H9 (cell line): Measurements from ENCODE around the gene TUFT1. TPM values are rescaled to one million over a fixed set of nuclear protein-coding genes. Genes with fewer than 3 reads are reported as not detected.
A peak's percentile ranks its signal among the peaks of the same experiment; 100 is the strongest.

Source experiments
- DNase-seq: peaks from one replicate; pipeline ENCODE4 v3.0.0-alpha.2; 2017
- H2AFZ ChIP-seq: one replicate; pipeline ENCODE4 v1.6.1; 2013; ENCODE audit warnings: mild to moderate bottlenecking, low read length, control low read depth, moderate library complexity
- H2AK5ac ChIP-seq: 2 replicates; pipeline ENCODE4 v1.6.1; 2013; ENCODE audit warnings: low read length, control low read depth, mixed read lengths; ENCODE audit not compliant: insufficient read length
- H2BK120ac ChIP-seq: one replicate; pipeline ENCODE4 v1.6.1; 2013; ENCODE audit warnings: low read depth, mild to moderate bottlenecking, low read length, control low read depth, inconsistent platforms; ENCODE audit not compliant: poor library complexity, severe bottlenecking
- H2BK12ac ChIP-seq: 2 replicates; pipeline ENCODE4 v1.6.1; 2013; ENCODE audit warnings: low read length, control low read depth, mixed read lengths, low read depth; ENCODE audit not compliant: insufficient read length
- H2BK15ac ChIP-seq: 2 replicates; pipeline ENCODE4 v1.6.1; 2013; ENCODE audit warnings: low read depth, low read length, control low read depth
- H2BK20ac ChIP-seq: one replicate; pipeline ENCODE4 v1.6.1; 2013; ENCODE audit warnings: low read depth, mild to moderate bottlenecking, low read length, control low read depth, inconsistent platforms; ENCODE audit not compliant: poor library complexity, severe bottlenecking
- H2BK5ac ChIP-seq: 2 replicates; pipeline ENCODE4 v1.6.1; 2013; ENCODE audit warnings: low read length, control low read depth, mixed read lengths; ENCODE audit not compliant: insufficient read length
- H3K14ac ChIP-seq: 2 replicates; pipeline ENCODE4 v1.6.1; 2013; ENCODE audit warnings: low read length, control low read depth; ENCODE audit not compliant: insufficient read depth
- H3K18ac ChIP-seq: 2 replicates; pipeline ENCODE4 v1.6.1; 2013; ENCODE audit warnings: low read depth, mild to moderate bottlenecking, mixed read lengths, low read length, control low read depth; ENCODE audit not compliant: insufficient read length
- H3K23ac ChIP-seq: 2 replicates; pipeline ENCODE4 v1.6.1; 2013; ENCODE audit warnings: low read length, control low read depth, mixed read lengths, low read depth; ENCODE audit not compliant: insufficient read length
- H3K23me2 ChIP-seq: 2 replicates; pipeline ENCODE4 v1.6.1; 2013; ENCODE audit warnings: low read depth, mild to moderate bottlenecking, mixed read lengths, low read length, control low read depth; ENCODE audit not compliant: insufficient read length, poor library complexity, severe bottlenecking
- H3K27ac ChIP-seq: 2 replicates; pipeline ENCODE4 v1.5.1; 2013; ENCODE audit warnings: low read length, control low read depth, mixed read lengths, low read depth; ENCODE audit not compliant: insufficient read length
- H3K27me3 ChIP-seq: 2 replicates; pipeline ENCODE4 v1.6.1; 2013; ENCODE audit warnings: low read length, control low read depth, inconsistent platforms; ENCODE audit not compliant: insufficient read depth
- H3K4ac ChIP-seq: 2 replicates; pipeline ENCODE4 v1.6.1; 2013; ENCODE audit warnings: low read depth, mild to moderate bottlenecking, control low read depth, inconsistent platforms, low read length, moderate library complexity
- H3K4me1 ChIP-seq: 2 replicates; pipeline ENCODE4 v1.6.1; 2013; ENCODE audit warnings: low read length, control low read depth, inconsistent platforms; ENCODE audit not compliant: insufficient read depth
- H3K4me2 ChIP-seq: 2 replicates; pipeline ENCODE4 v1.6.1; 2013; ENCODE audit warnings: low read length, control low read depth, mixed read lengths; ENCODE audit not compliant: insufficient read length, insufficient read depth
- H3K56ac ChIP-seq: 2 replicates; pipeline ENCODE4 v1.6.1; 2013; ENCODE audit warnings: low read depth, mild to moderate bottlenecking, mixed read lengths, low read length, control low read depth; ENCODE audit not compliant: insufficient read length
- H3K79me1 ChIP-seq: 2 replicates; pipeline ENCODE4 v1.6.1; 2013; ENCODE audit warnings: low read depth, mild to moderate bottlenecking, moderate library complexity, low read length, control low read depth, inconsistent platforms; ENCODE audit not compliant: insufficient read depth, poor library complexity, severe bottlenecking
- H3K79me2 ChIP-seq: 2 replicates; pipeline ENCODE4 v1.6.1; 2013; ENCODE audit warnings: low read length, control low read depth, inconsistent platforms; ENCODE audit not compliant: insufficient read depth
- H3K9ac ChIP-seq: 2 replicates; pipeline ENCODE4 v1.6.1; 2013; ENCODE audit warnings: low read length, control low read depth, mixed read lengths; ENCODE audit not compliant: insufficient read length; ENCODE audit errors: extremely low read depth
- H3K9me3 ChIP-seq: one replicate; pipeline ENCODE4 v1.6.1; 2013; ENCODE audit warnings: low read depth, low read length, inconsistent platforms; ENCODE audit not compliant: control insufficient read depth
- H3T11ph ChIP-seq: one replicate; pipeline ENCODE4 v1.6.1; 2013; ENCODE audit warnings: mild to moderate bottlenecking, low read length, control low read depth, inconsistent platforms
- H4K20me1 ChIP-seq: one replicate; pipeline ENCODE4 v1.6.1; 2013; ENCODE audit not compliant: control insufficient read depth, insufficient read length, insufficient read depth
- H4K5ac ChIP-seq: 2 replicates; pipeline ENCODE4 v1.6.1; 2013; ENCODE audit warnings: low read depth, mild to moderate bottlenecking, mixed read lengths, low read length, control low read depth; ENCODE audit not compliant: insufficient read length
- H4K8ac ChIP-seq: replicated peaks from 2 replicates; pipeline ENCODE4 v1.6.1; 2013; ENCODE audit warnings: low read length, control low read depth, mixed read lengths, low read depth; ENCODE audit not compliant: insufficient read length
- H4K91ac ChIP-seq: 2 replicates; pipeline ENCODE4 v1.6.1; 2013; ENCODE audit warnings: low read depth, mild to moderate bottlenecking, moderate library complexity, mixed read lengths, low read length, control low read depth; ENCODE audit not compliant: insufficient read length
- H3K27ac Mint-ChIP-seq, 3 experiments: 2 replicates in 2 of 3; 3 replicates in 1 of 3; pipeline ENCODE4 v1.8.0; 2020 to 2021; ENCODE audit warnings: mixed read lengths in 3 of 3, mild to moderate bottlenecking in 1 of 3, moderate library complexity in 1 of 3
- H3K27me3 Mint-ChIP-seq: 2 replicates; pipeline ENCODE4 v1.8.0; 2021; ENCODE audit warnings: low read depth, mild to moderate bottlenecking, moderate library complexity, mixed read lengths
- H3K36me3 Mint-ChIP-seq, 3 experiments: 2 replicates in 2 of 3; 3 replicates in 1 of 3; pipeline ENCODE4 v1.8.0; 2020 to 2021; ENCODE audit warnings: low read depth in 3 of 3, mixed read lengths in 3 of 3; ENCODE audit not compliant: insufficient read depth in 1 of 3
- H3K4me1 Mint-ChIP-seq, 2 experiments: 2 replicates each; pipeline ENCODE4 v1.8.0; 2020; ENCODE audit warnings: mixed read lengths in 2 of 2
- H3K4me3 Mint-ChIP-seq, 2 experiments: 2 replicates in 1 of 2; 3 replicates in 1 of 2; pipeline ENCODE4 v1.8.0; 2020 to 2021; ENCODE audit warnings: mild to moderate bottlenecking in 2 of 2, mixed read lengths in 2 of 2, moderate library complexity in 1 of 2
- H3K9me3 Mint-ChIP-seq, 2 experiments: 2 replicates in 1 of 2; 3 replicates in 1 of 2; pipeline ENCODE4 v1.8.0; 2020; ENCODE audit warnings: mild to moderate bottlenecking in 2 of 2, mixed read lengths in 2 of 2, moderate library complexity in 1 of 2
- WGBS: extraction: QIAGEN DNeasy Blood & Tissue Kit; methylation state at CpG from one replicate; pipeline ENCODE4 v1.1.7; 2013; ENCODE audit warnings: missing lambda C conversion rate, low lambda C conversion rate, mixed read lengths; ENCODE audit not compliant: insufficient read length; ENCODE audit errors: extremely low coverage; 5-methylcytosine and 5-hydroxymethylcytosine counted together
- total RNA-seq: library from RNA; stranded (reverse); gene quantifications from 2 replicates; pipeline ENCODE4 v1.2.1, GENCODE V29; 2021
- TF ChIP-seq, protein P1 (sequence below): fragments of 200-600 bp; sonication (generic); conservative IDR thresholded peaks from 3 replicates; pipeline ENCODE4 v1.8.0; 2021; ENCODE audit warnings: antibody characterized with exemption, mild to moderate bottlenecking

Gene TUFT1
- total RNA-seq, 1 experiment from 2014 or later, result 6.2 TPM

DNA sequence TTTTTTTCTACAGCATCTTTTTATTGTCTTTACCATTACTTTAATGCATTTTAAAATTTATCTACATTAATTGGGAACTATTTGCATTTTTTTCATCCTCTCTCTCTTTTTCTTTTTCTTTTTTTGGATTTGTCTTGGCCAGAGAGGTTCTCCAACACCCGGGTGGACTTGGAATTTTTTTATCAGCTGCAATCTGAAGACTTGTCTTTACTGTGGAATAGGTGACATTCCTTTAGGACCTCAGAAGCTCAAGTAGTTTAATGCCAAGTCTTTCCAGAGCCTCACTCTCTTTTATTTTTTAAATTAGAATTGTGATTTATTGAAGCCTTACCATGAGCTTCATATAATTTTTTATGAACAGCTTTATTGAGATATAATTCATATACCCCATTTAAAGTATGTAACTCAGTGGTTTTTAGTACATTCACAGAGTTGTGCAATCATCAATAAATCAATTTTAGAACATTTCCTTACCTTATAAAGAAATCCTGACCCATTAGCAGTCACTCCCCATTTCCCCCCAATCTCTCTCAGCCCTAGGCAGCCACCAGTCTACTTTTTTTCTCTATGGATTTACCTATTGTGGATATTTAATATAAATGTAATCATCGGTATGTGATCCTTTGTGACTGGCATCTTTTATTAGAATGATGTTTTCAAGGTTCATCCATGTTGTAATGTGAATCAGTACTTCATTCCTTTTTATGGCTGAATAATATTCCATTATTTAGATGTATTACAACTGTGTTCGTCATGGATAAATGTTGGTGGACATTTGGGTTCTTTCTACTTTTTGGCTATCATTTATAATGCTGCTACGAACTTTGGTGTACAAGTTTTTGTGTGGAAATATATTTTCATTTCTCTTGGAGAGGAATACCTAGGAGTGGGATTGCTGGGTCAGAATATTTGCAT, 6.2 kb downstream of the TUFT1 start:
- H3K4me1 Mint-ChIP-seq, result peaks cover 38 to 39% of the 10 kb centered on the region in 2 experiments
- Histone ChIP-seq H3K9me3 (no peaks in the 10 kb centered on the region), H4K20me1 (no peaks in the 10 kb centered on the region)

More for the DNA sequence above, 6.2 kb downstream of the TUFT1 start:
- no peak for DNase-seq
- Histone ChIP-seq H3K14ac (no peak overlapping the region), H3K4me1 (peaks cover 8% of the 10 kb centered on the region; the same call in 1 of the 2 replicates), H3K23ac (no peak overlapping the region), H2AFZ (no peak overlapping the region), H2BK120ac (no peak overlapping the region), H3K4me2 (no peak overlapping the region), H3K4ac (no peak overlapping the region), H3K27me3 (no peaks in the 10 kb centered on the region), H2AK5ac (no peak overlapping the region), H3K18ac (no peak overlapping the region), H2BK20ac (peak overlapping the region; percentile 98), H3K56ac (no peak overlapping the region), H3T11ph (no peak overlapping the region), H3K79me1 (peaks cover 5% of the 10 kb centered on the region), H3K27ac (peak overlapping the region; percentile 44), H4K5ac (no peak overlapping the region), H3K79me2 (peaks cover 4% of the 10 kb centered on the region; the same call in 1 of the 2 replicates), H4K8ac (no peak overlapping the region), H3K9ac (no peak overlapping the region), H4K91ac (no peak overlapping the region), H3K23me2 (peaks cover under 1% of the 10 kb centered on the region), H2BK15ac (no peak overlapping the region), H2BK5ac (no peak overlapping the region), H2BK12ac (no peak overlapping the region)
- Mint-ChIP-seq H3K9me3 (no peaks in the 10 kb centered on the region), H3K27me3 (peaks cover 5% of the 10 kb centered on the region; the same call in 1 of the 2 replicates), H3K36me3 (peaks cover 1 to 6% (median 6%) of the 10 kb centered on the region in 3 experiments; a peak in 4 of 7 replicates), H3K4me3 (no peak overlapping the region; a peak in 1 of 5 replicates), H3K27ac (peak overlapping the region; percentile 8 to 97 (median 94); a peak in 5 of 7 replicates)
- TF ChIP-seq, protein P1, sequence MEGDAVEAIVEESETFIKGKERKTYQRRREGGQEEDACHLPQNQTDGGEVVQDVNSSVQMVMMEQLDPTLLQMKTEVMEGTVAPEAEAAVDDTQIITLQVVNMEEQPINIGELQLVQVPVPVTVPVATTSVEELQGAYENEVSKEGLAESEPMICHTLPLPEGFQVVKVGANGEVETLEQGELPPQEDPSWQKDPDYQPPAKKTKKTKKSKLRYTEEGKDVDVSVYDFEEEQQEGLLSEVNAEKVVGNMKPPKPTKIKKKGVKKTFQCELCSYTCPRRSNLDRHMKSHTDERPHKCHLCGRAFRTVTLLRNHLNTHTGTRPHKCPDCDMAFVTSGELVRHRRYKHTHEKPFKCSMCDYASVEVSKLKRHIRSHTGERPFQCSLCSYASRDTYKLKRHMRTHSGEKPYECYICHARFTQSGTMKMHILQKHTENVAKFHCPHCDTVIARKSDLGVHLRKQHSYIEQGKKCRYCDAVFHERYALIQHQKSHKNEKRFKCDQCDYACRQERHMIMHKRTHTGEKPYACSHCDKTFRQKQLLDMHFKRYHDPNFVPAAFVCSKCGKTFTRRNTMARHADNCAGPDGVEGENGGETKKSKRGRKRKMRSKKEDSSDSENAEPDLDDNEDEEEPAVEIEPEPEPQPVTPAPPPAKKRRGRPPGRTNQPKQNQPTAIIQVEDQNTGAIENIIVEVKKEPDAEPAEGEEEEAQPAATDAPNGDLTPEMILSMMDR, result no peak
- no CpG with 5 or more reads among the region's 4 CpGs for WGBS
